Neuronal stem cell (in vitro differentiated cells): Measurements from ENCODE around the gene GRIK4.

Source experiments
- DNase-seq: peaks from one replicate; pipeline ENCODE4 v3.0.0-alpha.2; 2013; ENCODE audit warnings: low spot score
- H2AFZ ChIP-seq: one replicate; pipeline ENCODE4 v1.6.1; 2013; ENCODE audit warnings: mild to moderate bottlenecking, low read length, inconsistent platforms
- H2AK5ac ChIP-seq: 2 replicates; pipeline ENCODE4 v1.6.1; 2013; ENCODE audit warnings: low read depth, mild to moderate bottlenecking, inconsistent platforms, low read length, moderate library complexity, mixed read lengths
- H2BK120ac ChIP-seq: 2 replicates; pipeline ENCODE4 v1.6.1; 2013; ENCODE audit warnings: low read depth, mild to moderate bottlenecking, inconsistent platforms, low read length, moderate library complexity, mixed read lengths
- H2BK12ac ChIP-seq: one replicate; pipeline ENCODE4 v1.6.1; 2013; ENCODE audit warnings: low read length, inconsistent platforms
- H2BK15ac ChIP-seq: 2 replicates; pipeline ENCODE4 v1.6.1; 2013; ENCODE audit warnings: mild to moderate bottlenecking, low read length, inconsistent platforms, mixed read lengths
- H2BK5ac ChIP-seq: one replicate; pipeline ENCODE4 v1.6.1; 2013; ENCODE audit warnings: inconsistent platforms, mild to moderate bottlenecking, low read length, moderate library complexity
- H3K14ac ChIP-seq: one replicate; pipeline ENCODE4 v1.6.1; 2013; ENCODE audit warnings: low read length, inconsistent platforms
- H3K18ac ChIP-seq: 2 replicates; pipeline ENCODE4 v1.6.1; 2013; ENCODE audit warnings: low read length, inconsistent platforms
- H3K23ac ChIP-seq: 2 replicates; pipeline ENCODE4 v1.6.1; 2013; ENCODE audit warnings: low read depth, mild to moderate bottlenecking, mixed read lengths, low read length, inconsistent platforms; ENCODE audit not compliant: poor library complexity
- H3K27ac ChIP-seq: replicated peaks from 3 replicates; pipeline ENCODE4 v1.5.1; 2013; ENCODE audit warnings: low read length, inconsistent platforms
- H3K27me3 ChIP-seq, 3 experiments: 2 replicates each; pipeline ENCODE4 v1.6.1; 2013; ENCODE audit warnings: low read length in 3 of 3, mild to moderate bottlenecking in 2 of 3, inconsistent platforms in 1 of 3, low read depth in 1 of 3, mixed read lengths in 1 of 3, moderate library complexity in 1 of 3; ENCODE audit not compliant: control insufficient read depth in 3 of 3, insufficient read depth in 3 of 3
- H3K36me3 ChIP-seq, 2 donors: replicated peaks in 1 of 2; 2 replicates each; pipeline ENCODE4 v1.6.1; 2013; ENCODE audit warnings: low read length in 2 of 2; ENCODE audit not compliant: control insufficient read depth in 2 of 2, insufficient read depth in 2 of 2
- H3K4ac ChIP-seq: 2 replicates; pipeline ENCODE4 v1.6.1; 2013; ENCODE audit warnings: inconsistent platforms, mild to moderate bottlenecking, low read length, moderate library complexity
- H3K4me1 ChIP-seq, 2 donors: 1 replicate in 1 of 2; 2 replicates in 1 of 2; pipeline ENCODE4 v1.6.1; 2013; ENCODE audit warnings: low read length in 2 of 2, low read depth in 1 of 2; ENCODE audit not compliant: control insufficient read depth in 2 of 2, insufficient read depth in 1 of 2
- H3K4me2 ChIP-seq: one replicate; pipeline ENCODE4 v1.6.1; 2013; ENCODE audit warnings: mild to moderate bottlenecking, low read length, inconsistent platforms; ENCODE audit not compliant: insufficient read depth, poor library complexity, severe bottlenecking
- H3K4me3 ChIP-seq, 2 donors: 2 replicates each; pipeline ENCODE4 v1.5.1; 2013; ENCODE audit warnings: low read length in 2 of 2, mild to moderate bottlenecking in 2 of 2, inconsistent platforms in 1 of 2, moderate library complexity in 1 of 2
- H3K79me1 ChIP-seq: one replicate; pipeline ENCODE4 v1.6.1; 2013; ENCODE audit warnings: low read depth, mild to moderate bottlenecking, inconsistent platforms, low read length, moderate library complexity
- H3K9ac ChIP-seq: one replicate; pipeline ENCODE4 v1.6.1; 2013; ENCODE audit warnings: mild to moderate bottlenecking, low read depth, low read length, inconsistent platforms; ENCODE audit not compliant: poor library complexity
- H3K9me3 ChIP-seq, 2 donors: replicated peaks in 1 of 2; 2 replicates each; pipeline versions ENCODE3 to v1.6.1; 2013; ENCODE audit warnings: low read length in 2 of 2, mild to moderate bottlenecking in 2 of 2, inconsistent platforms in 1 of 2, low read depth in 1 of 2, mixed read lengths in 1 of 2, moderate library complexity in 1 of 2; ENCODE audit not compliant: control insufficient read depth in 2 of 2, insufficient read depth in 1 of 2
- H4K8ac ChIP-seq: one replicate; pipeline ENCODE4 v1.6.1; 2013; ENCODE audit warnings: low read depth, mild to moderate bottlenecking, inconsistent platforms, low read length, moderate library complexity
- H4K91ac ChIP-seq: one replicate; pipeline ENCODE4 v1.6.1; 2013; ENCODE audit warnings: low read length, low read depth, mild to moderate bottlenecking, inconsistent platforms; ENCODE audit not compliant: poor library complexity
- WGBS, 2 donors: extraction: QIAGEN DNeasy Blood & Tissue Kit; methylation state at CpG; one replicate each; pipeline ENCODE4 v1.1.7; 2013; ENCODE audit warnings: missing lambda C conversion rate in 2 of 2, mixed read lengths in 1 of 2; ENCODE audit not compliant: insufficient read length in 2 of 2, insufficient replicate concordance in 1 of 2; ENCODE audit errors: extremely low coverage in 2 of 2; 5-methylcytosine and 5-hydroxymethylcytosine counted together

Gene GRIK4

DNA sequence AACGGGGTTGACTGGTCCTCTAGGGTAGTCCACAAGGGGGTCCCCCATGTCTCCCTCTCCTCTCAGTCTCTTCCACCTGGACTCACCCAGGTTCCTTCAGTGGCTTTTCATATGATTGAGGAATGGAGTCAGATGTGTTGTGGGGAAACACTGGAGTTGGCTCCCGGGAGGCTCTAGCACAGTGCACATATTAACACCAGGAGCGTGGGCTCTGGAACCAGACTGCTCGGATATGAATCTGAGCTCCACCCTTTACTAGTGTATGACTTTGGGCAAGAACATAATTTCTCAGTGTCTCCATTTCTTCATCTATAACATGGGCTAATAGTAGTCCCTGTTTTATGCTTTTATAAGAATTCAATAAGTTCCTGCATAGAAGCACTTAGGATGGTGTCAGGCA lies 157.0 kb downstream of the GRIK4 start:
- H4K91ac ChIP-seq, result no peak overlapping the region
- H3K36me3 ChIP-seq, result no peaks in the 10 kb centered on the region
- no peak overlapping the region for H3K4me2 ChIP-seq
- no peaks in the 10 kb centered on the region for H3K79me1 ChIP-seq
- DNase-seq, result no peak
- WGBS, 2 donors, result no CpG with 5 or more reads among the region's 4 CpGs
- peaks cover 0 to 3% of the 10 kb centered on the region in 2 donors for H3K4me1 ChIP-seq
- H3K4ac ChIP-seq, result no peak overlapping the region
- H2BK15ac ChIP-seq, result no peak overlapping the region
- no peak overlapping the region for H3K4me3 ChIP-seq
- H3K9me3 ChIP-seq, result no peaks in the 10 kb centered on the region
- H3K23ac ChIP-seq, result no peak overlapping the region
- H2AFZ ChIP-seq, result no peak overlapping the region
- no peak overlapping the region for H3K9ac ChIP-seq
- no peak overlapping the region for H2AK5ac ChIP-seq
- H2BK120ac ChIP-seq, result no peak overlapping the region
- no peak overlapping the region for H3K27ac ChIP-seq
- H2BK12ac ChIP-seq, result no peak overlapping the region
- H3K27me3 ChIP-seq, result no peaks in the 10 kb centered on the region
- H3K14ac ChIP-seq, result no peak overlapping the region
- no peak overlapping the region for H2BK5ac ChIP-seq
- no peak overlapping the region for H3K18ac ChIP-seq
- H4K8ac ChIP-seq, result no peak overlapping the region

DNA sequence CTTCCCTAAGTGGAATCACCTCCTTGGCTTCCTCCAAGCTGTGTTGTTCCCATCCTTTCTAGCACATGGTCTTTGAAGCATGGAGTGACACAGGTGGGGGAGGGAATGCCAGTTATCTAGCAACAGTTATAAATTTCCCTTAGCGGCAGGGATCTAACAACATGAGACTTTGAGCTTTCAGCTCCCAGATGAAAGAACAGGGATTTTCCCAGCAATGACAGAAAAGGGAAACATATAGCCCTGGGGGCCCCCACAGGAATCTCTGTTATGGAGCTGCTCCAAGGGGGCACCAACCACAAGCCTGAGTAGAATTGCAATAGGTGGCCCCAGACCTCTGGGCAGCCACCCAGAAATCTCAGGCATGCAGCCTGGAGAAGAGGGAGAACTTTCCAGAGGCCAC lies 163.0 kb downstream of the GRIK4 start:
- Histone ChIP-seq H4K91ac (no peak overlapping the region), H3K14ac (no peak overlapping the region), H3K4me1 (no peaks in the 10 kb centered on the region), H3K27ac (no peak overlapping the region), H2BK120ac (no peak overlapping the region), H2BK15ac (no peak overlapping the region), H3K9me3 (no peaks in the 10 kb centered on the region), H3K36me3 (no peaks in the 10 kb centered on the region), H3K23ac (no peak overlapping the region), H3K18ac (no peak overlapping the region), H3K4me3 (no peak overlapping the region), H3K4ac (no peak overlapping the region), H2AFZ (no peak overlapping the region), H3K4me2 (no peak overlapping the region), H2BK5ac (no peak overlapping the region), H2BK12ac (no peak overlapping the region), H3K27me3 (no peaks in the 10 kb centered on the region), H3K9ac (no peak overlapping the region), H3K79me1 (no peaks in the 10 kb centered on the region), H2AK5ac (no peak overlapping the region), H4K8ac (no peak overlapping the region)
- DNase-seq, result no peak
- WGBS, 2 donors, result no CpG with 5 or more reads among the region's 1 CpG

- Histone ChIP-seq H3K4me3 (no peak overlapping the region), H3K79me1 (no peaks in the 10 kb centered on the region), H3K23ac (no peak overlapping the region), H2BK15ac (no peak overlapping the region), H3K27me3 (no peaks in the 10 kb centered on the region), H3K4me2 (no peak overlapping the region), H3K4ac (no peak overlapping the region), H4K91ac (no peak overlapping the region), H3K18ac (no peak overlapping the region), H4K8ac (no peak overlapping the region), H3K36me3 (no peaks in the 10 kb centered on the region), H3K4me1 (no peaks in the 10 kb centered on the region), H2AFZ (no peak overlapping the region), H2BK5ac (no peak overlapping the region), H3K14ac (no peak overlapping the region), H2BK12ac (no peak overlapping the region), H3K9ac (no peak overlapping the region), H2AK5ac (no peak overlapping the region), H3K9me3 (no peaks in the 10 kb centered on the region), H3K27ac (no peak overlapping the region), H2BK120ac (no peak overlapping the region)
- no CpG with 5 or more reads among the region's 1 CpG for WGBS, 2 donors
- DNase-seq, result no peak
These were observed 163.6 kb downstream of the GRIK4 start for GRCh38 chr11:120675171-120675570.

GRCh38 chr11:120676991-120677390 lies 165.4 kb downstream of the GRIK4 start:
- no peaks in the 10 kb centered on the region for H3K79me1 ChIP-seq
- H2AK5ac ChIP-seq, result no peak overlapping the region
- H2AFZ ChIP-seq, result no peak overlapping the region
- no peak overlapping the region for H3K23ac ChIP-seq
- peaks cover 4 to 12% of the 10 kb centered on the region in 2 donors for H3K4me1 ChIP-seq
- no peak overlapping the region for H4K91ac ChIP-seq
- H2BK5ac ChIP-seq, result no peak overlapping the region
- no peak overlapping the region for H3K9ac ChIP-seq
- H3K27ac ChIP-seq, result no peak overlapping the region
- no peak overlapping the region for H3K4me2 ChIP-seq
- no peak overlapping the region for H3K18ac ChIP-seq
- H3K36me3 ChIP-seq, result no peaks in the 10 kb centered on the region
- H2BK12ac ChIP-seq, result no peak overlapping the region
- no peak overlapping the region for H3K4me3 ChIP-seq
- no peak overlapping the region for H2BK120ac ChIP-seq
- H3K4ac ChIP-seq, result no peak overlapping the region
- H2BK15ac ChIP-seq, result no peak overlapping the region
- H4K8ac ChIP-seq, result no peak overlapping the region
- no peaks in the 10 kb centered on the region for H3K9me3 ChIP-seq
- no CpG with 5 or more reads among the region's 6 CpGs for WGBS, 2 donors
- H3K14ac ChIP-seq, result no peak overlapping the region
- no peak for DNase-seq
- no peaks in the 10 kb centered on the region for H3K27me3 ChIP-seq
